NCI-H2227 (cell line): Measurements from ENCODE around the gene PIK3CA.
"Not testable (repeated sequence)": the region's sequence is repeated elsewhere in the genome, so short reads cannot be mapped to it uniquely, and the experiment has no call there.

Experiments
- DNase-seq: peaks from one replicate; lab custom pipeline; 2025; ENCODE audit not compliant: unreplicated experiment; lab: John Stamatoyannopoulos, UW

PIK3CA gene

GRCh38 chr3:179147873-179148615 lies at the start of gene PIK3CA:
Gene PIK3CA (plus strand): TSS chr3:179148357. CDS start chr3:179198826, 50,469 bp downstream.
- peak; percentile 98 for DNase-seq

GRCh38 chr3:179098388-179099077 lies 49.6 kb upstream of the PIK3CA start:
- DNase-seq, result no peak

- DNase-seq, result no peak
Observed at GRCh38 chr3:179100652-179101051, 47.5 kb upstream of the PIK3CA start.

- DNase-seq, result no peak
Observed at GRCh38 chr3:179105881-179106280, 42.3 kb upstream of the PIK3CA start.

- DNase-seq, result no peak
Observed at GRCh38 chr3:179107617-179108016, 40.5 kb upstream of the PIK3CA start.

GRCh38 chr3:179108086-179108485 lies 40.1 kb upstream of the PIK3CA start:
- DNase-seq, result no peak

- no peak for DNase-seq
Observed at GRCh38 chr3:179113903-179114302, 34.3 kb upstream of the PIK3CA start.

GRCh38 chr3:179115444-179115843 lies 32.7 kb upstream of the PIK3CA start:
- not testable (repeated sequence) for DNase-seq

- no peak for DNase-seq
Observed at GRCh38 chr3:179116816-179117215, 31.3 kb upstream of the PIK3CA start.

- DNase-seq, result not testable (repeated sequence)
Observed at GRCh38 chr3:179132191-179132890, 15.8 kb upstream of the PIK3CA start.

- no peak for DNase-seq
Observed at GRCh38 chr3:179133575-179133974, 14.6 kb upstream of the PIK3CA start.

GRCh38 chr3:179136195-179136594 lies 12.0 kb upstream of the PIK3CA start:
- DNase-seq, result no peak

GRCh38 chr3:179141890-179142289 lies 6.3 kb upstream of the PIK3CA start:
- no peak for DNase-seq

GRCh38 chr3:179146911-179147513 lies 1.1 kb upstream of the PIK3CA start:
- DNase-seq, result peak; percentile 61

- DNase-seq, result no peak
Observed at GRCh38 chr3:179147514-179147872, 664 bp upstream of the PIK3CA start.

- DNase-seq, result peak; percentile 68
Observed at GRCh38 chr3:179148616-179149405, 654 bp downstream of the PIK3CA start.

- no peak for DNase-seq
Observed at GRCh38 chr3:179149406-179149867, 1.3 kb downstream of the PIK3CA start.

- no peak for DNase-seq
Observed at GRCh38 chr3:179149951-179150350, 1.8 kb downstream of the PIK3CA start.

GRCh38 chr3:179150610-179151009 lies 2.5 kb downstream of the PIK3CA start:
- no peak for DNase-seq

GRCh38 chr3:179151474-179151873 lies 3.3 kb downstream of the PIK3CA start:
- no peak for DNase-seq

- no peak for DNase-seq
Observed at GRCh38 chr3:179156170-179156569, 8.0 kb downstream of the PIK3CA start.
